GM06990 (cell line): ENCODE results near the gene FKBP5.

ENCODE experiments used
- DNase-seq: peaks from one replicate; pipeline ENCODE4 v3.0.0-alpha.2; 2011; ENCODE audit not compliant: insufficient read length; ENCODE audit errors: extremely low read depth
- H3K27me3 ChIP-seq: replicated peaks from 2 replicates; pipeline ENCODE4 v1.6.0; 2011; ENCODE audit warnings: low read length; ENCODE audit not compliant: control insufficient read depth, insufficient read depth
- H3K36me3 ChIP-seq: 2 replicates; pipeline ENCODE4 v1.5.1; 2011; ENCODE audit warnings: low read length; ENCODE audit not compliant: control insufficient read depth, insufficient read depth
- H3K4me3 ChIP-seq: replicated peaks from 2 replicates; pipeline ENCODE4 v1.5.1; 2011; ENCODE audit warnings: low read depth, mild to moderate bottlenecking, control low read depth, low read length
- TF ChIP-seq, protein P1 (sequence below): IDR thresholded peaks from 2 replicates; pipeline ENCODE4 v1.5.1; 2011; ENCODE audit warnings: low read length, control low read depth, mild to moderate bottlenecking, inconsistent platforms; ENCODE audit not compliant: insufficient read depth, poor library complexity, severe bottlenecking

FKBP5 gene

DNA sequence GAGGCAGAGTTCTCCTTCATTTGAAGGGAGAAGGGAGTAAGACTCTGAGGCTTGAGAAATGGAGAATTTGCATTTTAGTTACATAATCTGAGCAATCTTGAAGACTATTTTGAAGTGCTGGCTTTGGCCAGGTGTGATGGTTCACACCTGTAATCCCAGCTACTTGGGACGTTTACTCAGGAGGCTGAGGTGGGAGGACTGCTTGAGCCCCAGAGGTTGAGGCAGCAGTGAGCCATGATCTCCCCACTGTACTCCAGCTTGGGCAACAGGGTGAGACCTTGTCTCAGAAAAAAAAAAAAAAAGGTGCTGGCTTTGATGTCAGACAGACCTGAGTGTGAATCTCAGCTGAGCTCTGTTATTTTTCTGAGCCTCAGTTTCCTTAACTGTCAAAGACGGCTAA lies 35.8 kb upstream of the FKBP5 start:
- no peak for DNase-seq
- no peaks in the 10 kb centered on the region for H3K27me3 ChIP-seq

DNA sequence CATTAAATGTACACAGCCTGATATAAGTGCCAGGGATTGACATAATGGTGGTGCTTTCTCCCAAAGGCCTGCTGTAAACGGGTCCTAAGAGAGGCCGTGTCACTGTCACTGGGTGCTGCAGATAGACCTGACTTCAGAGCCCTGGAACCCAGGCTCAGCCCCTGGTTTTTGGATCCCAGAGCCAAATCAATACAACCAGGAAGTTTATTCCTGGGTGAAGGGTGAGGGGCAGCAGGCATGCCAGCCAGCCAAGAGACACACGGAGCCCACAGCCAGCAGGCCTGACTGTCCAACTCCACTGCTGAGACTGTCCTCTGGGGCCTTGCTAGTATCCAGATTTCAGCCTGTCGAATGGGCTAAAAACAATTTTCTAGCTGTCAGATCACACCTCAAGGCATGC lies 35.3 kb upstream of the FKBP5 start:
- Histone ChIP-seq H3K36me3 (no peaks in the 10 kb centered on the region), H3K4me3 (no peak overlapping the region), H3K27me3 (no peaks in the 10 kb centered on the region)
- no peak for DNase-seq
- TF ChIP-seq, protein P1, sequence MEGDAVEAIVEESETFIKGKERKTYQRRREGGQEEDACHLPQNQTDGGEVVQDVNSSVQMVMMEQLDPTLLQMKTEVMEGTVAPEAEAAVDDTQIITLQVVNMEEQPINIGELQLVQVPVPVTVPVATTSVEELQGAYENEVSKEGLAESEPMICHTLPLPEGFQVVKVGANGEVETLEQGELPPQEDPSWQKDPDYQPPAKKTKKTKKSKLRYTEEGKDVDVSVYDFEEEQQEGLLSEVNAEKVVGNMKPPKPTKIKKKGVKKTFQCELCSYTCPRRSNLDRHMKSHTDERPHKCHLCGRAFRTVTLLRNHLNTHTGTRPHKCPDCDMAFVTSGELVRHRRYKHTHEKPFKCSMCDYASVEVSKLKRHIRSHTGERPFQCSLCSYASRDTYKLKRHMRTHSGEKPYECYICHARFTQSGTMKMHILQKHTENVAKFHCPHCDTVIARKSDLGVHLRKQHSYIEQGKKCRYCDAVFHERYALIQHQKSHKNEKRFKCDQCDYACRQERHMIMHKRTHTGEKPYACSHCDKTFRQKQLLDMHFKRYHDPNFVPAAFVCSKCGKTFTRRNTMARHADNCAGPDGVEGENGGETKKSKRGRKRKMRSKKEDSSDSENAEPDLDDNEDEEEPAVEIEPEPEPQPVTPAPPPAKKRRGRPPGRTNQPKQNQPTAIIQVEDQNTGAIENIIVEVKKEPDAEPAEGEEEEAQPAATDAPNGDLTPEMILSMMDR: no peak

More for the DNA sequence above, 35.8 kb upstream of the FKBP5 start:
- no peak overlapping the region for H3K4me3 ChIP-seq
- TF ChIP-seq, protein P1: no peak
- H3K36me3 ChIP-seq: no peaks in the 10 kb centered on the region

DNA sequence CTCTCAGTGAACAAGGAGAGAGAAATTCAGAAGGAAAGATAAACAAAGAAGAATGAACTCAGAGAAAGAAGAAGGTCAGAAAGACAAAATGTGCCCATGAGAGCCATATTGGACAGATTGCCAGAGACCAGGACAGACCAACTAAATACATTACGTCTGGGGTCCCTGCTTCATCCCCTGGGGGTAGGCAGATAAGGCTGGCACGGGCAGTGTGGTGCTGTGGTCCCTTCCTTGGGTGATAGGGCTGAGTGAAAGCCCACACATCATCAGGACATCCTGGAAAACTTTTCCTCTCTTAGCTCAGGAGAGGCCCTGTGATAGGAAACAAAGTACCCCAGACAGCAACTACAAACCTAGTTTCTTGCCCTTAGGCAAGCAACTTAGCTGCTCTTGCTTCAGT lies 34.9 kb upstream of the FKBP5 start:
- Histone ChIP-seq H3K36me3 (no peaks in the 10 kb centered on the region), H3K4me3 (no peak overlapping the region), H3K27me3 (no peaks in the 10 kb centered on the region)
- TF ChIP-seq, protein P1: no peak
- DNase-seq: no peak

DNA sequence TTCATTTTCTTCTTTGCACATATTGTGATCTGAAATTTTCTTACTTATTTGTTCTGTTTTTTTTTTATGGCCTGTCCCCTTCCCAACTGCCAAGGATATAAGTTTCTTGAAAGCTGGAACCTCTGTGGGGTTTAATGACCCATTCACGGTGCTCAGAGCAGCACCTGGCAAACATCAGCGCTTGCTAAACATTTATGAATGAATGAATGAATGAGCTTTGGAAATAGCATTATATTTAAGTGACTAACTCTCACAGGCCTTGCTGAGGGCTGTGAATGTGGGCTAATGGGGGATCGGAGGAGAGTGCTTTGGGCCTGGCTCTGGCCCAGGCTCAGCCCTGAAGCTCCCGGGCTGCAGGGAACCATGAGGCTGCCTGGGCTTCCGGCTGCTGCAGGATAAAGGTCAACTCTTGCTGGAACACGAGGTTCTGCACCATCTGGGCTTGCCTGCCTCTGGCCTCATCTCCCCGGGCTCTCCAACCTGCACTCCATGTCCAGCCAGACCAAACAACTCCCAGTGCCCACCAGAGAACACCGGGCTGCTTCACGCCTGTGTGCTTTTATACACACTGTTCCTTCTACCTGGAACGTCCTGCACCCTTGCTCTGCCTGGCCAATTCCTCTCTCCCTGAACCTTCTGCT lies 33.5 kb upstream of the FKBP5 start:
- Histone ChIP-seq H3K4me3 (no peak overlapping the region), H3K27me3 (no peaks in the 10 kb centered on the region), H3K36me3 (no peaks in the 10 kb centered on the region)
- TF ChIP-seq, protein P1: no peak
- DNase-seq: no peak

DNA sequence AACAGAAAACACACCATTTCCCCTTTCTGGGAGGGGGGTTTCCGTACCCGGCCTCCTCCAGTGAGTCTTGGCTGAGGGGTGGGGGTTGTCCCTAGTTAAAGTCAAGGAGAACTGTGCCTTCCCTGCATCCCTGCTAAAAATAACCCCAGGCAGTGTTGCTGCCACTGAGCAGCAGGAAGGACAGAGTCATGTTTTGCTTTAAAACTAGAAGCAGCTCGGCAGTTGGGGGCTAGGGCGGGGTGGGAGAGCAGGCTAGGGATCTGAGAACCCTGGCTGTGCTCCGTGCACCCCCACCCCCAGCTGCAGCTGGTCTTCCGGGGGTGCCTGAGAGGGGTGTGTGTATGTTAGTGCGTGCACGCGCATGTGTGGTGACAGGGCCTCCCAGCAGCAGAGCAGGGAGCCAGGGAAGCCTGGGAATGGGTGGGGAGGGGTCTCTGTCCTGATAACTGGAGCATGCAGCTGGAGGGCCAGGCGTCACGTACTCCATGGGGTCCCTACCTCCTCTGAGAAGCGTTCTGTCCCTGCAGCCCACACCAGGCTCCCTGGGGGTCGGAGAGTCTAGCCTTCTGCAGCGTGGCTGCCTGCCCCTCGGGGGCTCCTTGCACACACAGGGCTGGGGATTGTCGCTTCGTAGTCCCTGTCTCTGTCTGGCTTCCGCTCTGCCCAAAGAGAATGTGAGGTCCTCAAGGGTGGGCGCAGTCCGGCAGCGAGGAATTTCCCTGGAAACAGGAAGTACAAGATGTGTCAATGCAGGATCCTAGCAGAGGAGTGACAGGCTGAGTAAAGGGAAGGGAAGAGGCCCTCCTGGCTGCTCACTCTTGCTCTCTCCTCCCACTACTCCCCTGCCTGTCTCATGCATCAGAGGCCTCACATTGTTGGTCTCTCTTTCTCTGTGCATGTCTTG lies 31.4 kb upstream of the FKBP5 start:
- H3K27me3 ChIP-seq: no peaks in the 10 kb centered on the region
- H3K36me3 ChIP-seq: no peaks in the 10 kb centered on the region
- H3K4me3 ChIP-seq: peak overlapping the region; percentile 39
- TF ChIP-seq, protein P1: no peak
- peak; percentile 81 for DNase-seq
